ENCODE results near the gene MCRIP2. TPM values are rescaled to one million over a fixed set of nuclear protein-coding genes. Genes with fewer than 3 reads are reported as not detected.
A peak's percentile ranks its signal among the peaks of the same experiment; 100 is the strongest.

MCRIP2 gene
- total and polyA plus RNA-seq, 9 of the 15 experiments (the other 6 are each of a cell fraction or from before 2014, with no cell fraction given) = 0.80 to 120 (median 35.2) TPM

DNA sequence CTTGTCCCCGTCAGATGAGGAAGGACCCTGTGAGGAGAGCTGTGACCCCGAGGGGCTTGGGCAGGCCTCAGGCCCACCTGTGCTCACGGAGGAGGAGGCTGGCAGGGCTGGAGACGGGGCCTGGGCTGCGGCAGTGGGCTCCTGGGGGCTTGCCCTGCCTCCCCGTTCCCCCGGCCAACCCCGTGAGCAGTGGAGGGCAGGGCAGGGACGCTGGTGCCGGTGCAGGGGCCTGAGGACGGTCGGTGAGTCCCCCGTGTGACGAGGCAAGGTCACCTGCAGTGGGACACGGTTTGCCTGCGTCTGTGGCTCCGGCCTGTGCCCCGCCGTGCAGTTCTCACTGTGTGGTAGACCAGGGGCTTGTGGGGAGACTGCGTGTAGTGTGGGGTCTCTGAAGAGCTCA is 18.0 kb downstream of the MCRIP2 start:
- POLR2A ChIA-PET = interaction anchor here (0.6 to 1.4 kb wide), 3 partner anchors 9 to 71 kb away, joined by 3 to 6 read pairs (median 3); no protein-coding TSS in a partner anchor
- TF ChIP-seq, protein P1, sequence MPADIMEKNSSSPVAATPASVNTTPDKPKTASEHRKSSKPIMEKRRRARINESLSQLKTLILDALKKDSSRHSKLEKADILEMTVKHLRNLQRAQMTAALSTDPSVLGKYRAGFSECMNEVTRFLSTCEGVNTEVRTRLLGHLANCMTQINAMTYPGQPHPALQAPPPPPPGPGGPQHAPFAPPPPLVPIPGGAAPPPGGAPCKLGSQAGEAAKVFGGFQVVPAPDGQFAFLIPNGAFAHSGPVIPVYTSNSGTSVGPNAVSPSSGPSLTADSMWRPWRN (IDR thresholded peaks at IDR 0.05; ENCODE audit: low read depth) = no peak
- no peak for TF ChIP-seq STAG1 (CRISPR knock-in tag; IDR thresholded peaks at IDR 0.05; ENCODE audit: borderline replicate concordance)
- no peak for TF ChIP-seq POLR2A (conservative IDR thresholded peaks at IDR 0.05)
- peak; percentile 16 for TF ChIP-seq PCBP1 (IDR thresholded peaks at IDR 0.05; ENCODE audit: low read depth, low read length, poor library complexity, severe bottlenecking)
- no peak for TF ChIP-seq ZNF316 (IDR thresholded peaks at IDR 0.05)
- TF ChIP-seq BDP1 (IDR thresholded peaks at IDR 0.05; ENCODE audit: insufficient read depth, insufficient read length) = no peak
- no peak for TF ChIP-seq E2F4 (CRISPR knock-in tag; IDR thresholded peaks at IDR 0.05; ENCODE audit: low read depth)

More for the DNA sequence above, 18.0 kb downstream of the MCRIP2 start:
- Histone ChIP-seq H3K9ac (ENCODE audit: insufficient read depth in 1 of 2, low read depth in 2 of 2, low read length in 2 of 2) (peak overlapping the region in 1 of 2 experiments; percentile 53; a peak in 2 of 4 replicates), H3K4me3 (no peak overlapping the region), H2AFZ (ENCODE audit: low read depth, low read length) (no peak overlapping the region), H3K9me1 (ENCODE audit: control insufficient read depth, insufficient read depth, low read length) (no peaks in the 10 kb centered on the region), H4K20me1 (replicated peaks; ENCODE audit: control insufficient read depth, insufficient read depth, low read length) (no peaks in the 10 kb centered on the region), H3K27ac (ENCODE audit: extremely low read depth, low read depth, low read length) (no peak overlapping the region), H3K4me2 (ENCODE audit: insufficient read depth, low read length) (no peak overlapping the region), H3K79me2 (ENCODE audit: control insufficient read depth, insufficient read depth, low read length) (no peaks in the 10 kb centered on the region; the same call in 2 of the 3 replicates), H3K4me1 (replicated peaks in 1 of 2; ENCODE audit: control insufficient read depth in 2 of 2, insufficient read depth in 2 of 2, low read length in 2 of 2) (peaks cover 2 to 96% of the 10 kb centered on the region in 2 experiments; a peak in 4 of 5 replicates), H3K27me3 (ENCODE audit: control insufficient read depth in 2 of 2, insufficient read depth in 2 of 2, low read length in 2 of 2) (no peaks in the 10 kb centered on the region), H3K36me3 (ENCODE audit: control insufficient read depth, insufficient read depth, low read length) (no peaks in the 10 kb centered on the region), H3K9me3 (replicated peaks; ENCODE audit: control insufficient read depth, insufficient read depth, low read depth, low read length) (no peaks in the 10 kb centered on the region)
- BruUV-seq (replicated peaks) = no TSS peak
- ATAC-seq (no peak), DNase-seq (ENCODE audit: extremely low read depth in 1 of 4, low spot score in 3 of 4) (no peak), FAIRE-seq (no peak)
- WGBS (ENCODE audit: insufficient coverage, low coverage, missing lambda C conversion rate) = 60% methylated on average over 10 of the region's 20 CpGs
- CTCF ChIA-PET (ENCODE audit: low intra/inter-chr PET ratio) = no interaction called here
- in situ Hi-C loops (cut with MboI) = no loop called here
- intact Hi-C loops (cut with micrococcal nuclease) = loop anchor here (2.0 to 10.0 kb wide), 2 partner anchors 71 to 265 kb away; partner anchors contain the start of gene NME4
